Kidney tubule cell (primary cell): ENCODE data around the gene B3GNT5.

Source experiments
- DNase-seq: peaks from one replicate; pipeline ENCODE4 v3.0.0-alpha.2; 2018; ENCODE audit warnings: low spot score

The B3GNT5 gene, protein sequence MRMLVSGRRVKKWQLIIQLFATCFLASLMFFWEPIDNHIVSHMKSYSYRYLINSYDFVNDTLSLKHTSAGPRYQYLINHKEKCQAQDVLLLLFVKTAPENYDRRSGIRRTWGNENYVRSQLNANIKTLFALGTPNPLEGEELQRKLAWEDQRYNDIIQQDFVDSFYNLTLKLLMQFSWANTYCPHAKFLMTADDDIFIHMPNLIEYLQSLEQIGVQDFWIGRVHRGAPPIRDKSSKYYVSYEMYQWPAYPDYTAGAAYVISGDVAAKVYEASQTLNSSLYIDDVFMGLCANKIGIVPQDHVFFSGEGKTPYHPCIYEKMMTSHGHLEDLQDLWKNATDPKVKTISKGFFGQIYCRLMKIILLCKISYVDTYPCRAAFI

DNA sequence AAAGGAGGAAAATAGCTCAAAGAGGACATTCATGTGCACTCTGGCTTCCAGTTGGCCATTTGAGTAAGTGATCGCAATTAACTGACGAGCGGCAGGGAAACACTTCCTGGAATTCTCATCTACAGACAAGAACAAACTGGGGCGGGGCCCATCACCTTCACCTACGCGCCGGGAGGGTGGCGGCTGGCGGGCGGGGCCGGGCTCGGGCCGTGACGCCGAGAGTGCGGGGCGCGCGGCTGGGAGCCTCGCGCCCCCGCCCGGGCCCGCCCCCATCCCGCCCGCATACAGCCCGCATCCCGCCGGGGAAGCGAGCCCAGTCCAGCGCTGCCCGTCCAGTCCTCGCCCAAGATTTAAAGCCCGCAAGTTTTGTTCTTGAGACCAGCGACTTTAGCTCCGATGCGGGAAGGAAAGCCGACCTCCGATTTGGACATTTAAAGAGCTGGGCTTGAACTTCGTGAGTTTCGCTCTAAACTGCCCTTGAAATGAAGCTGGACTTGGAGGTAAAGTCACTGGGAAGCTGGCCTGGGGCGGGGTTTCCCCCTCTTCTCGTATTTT, at the start of gene B3GNT5:
Gene B3GNT5, plus strand, starts transcription at position 281 of the 555 bp plus-strand sequence. CDS start 16,546 bp downstream, outside the sequence.
- peak; percentile 80 for DNase-seq

DNA sequence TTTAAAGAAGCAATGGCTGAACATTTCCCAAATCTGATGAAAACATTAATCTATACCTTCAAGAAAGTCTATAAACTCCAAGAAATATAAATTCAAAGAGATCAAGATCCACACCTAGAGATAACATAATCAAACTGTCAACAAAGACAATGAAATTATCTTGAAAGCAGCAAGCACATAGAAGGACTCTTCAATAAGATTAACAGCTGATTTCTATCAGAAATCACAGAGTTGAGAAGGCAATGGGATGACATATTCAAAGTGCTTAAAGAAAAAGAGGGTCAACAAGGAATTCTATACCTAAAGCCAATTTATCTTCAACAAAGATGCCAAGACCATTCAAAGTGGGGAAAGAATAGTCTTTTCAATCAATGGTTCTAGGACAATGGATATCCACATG, 49.4 kb upstream of the B3GNT5 start:
- no peak for DNase-seq

DNA sequence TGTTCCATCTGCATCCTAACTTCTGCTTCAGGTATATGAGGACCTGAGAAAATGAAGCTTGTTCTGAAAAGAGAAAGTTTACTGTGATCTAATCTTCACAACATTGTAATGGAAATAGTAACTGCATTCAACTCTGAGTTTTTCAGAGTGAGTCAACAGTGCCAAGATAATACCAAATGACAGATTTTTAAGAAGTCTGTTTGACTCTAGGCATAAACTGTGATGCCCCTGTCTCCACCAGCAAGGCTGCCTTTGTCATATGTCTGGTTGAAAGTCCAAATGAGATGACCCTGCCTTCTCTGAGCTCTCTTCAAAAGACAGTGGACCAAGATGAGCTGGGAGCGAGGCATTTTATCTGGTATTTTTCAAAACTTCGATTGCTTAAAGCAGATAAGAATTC, 44.8 kb upstream of the B3GNT5 start:
- no peak for DNase-seq

DNA sequence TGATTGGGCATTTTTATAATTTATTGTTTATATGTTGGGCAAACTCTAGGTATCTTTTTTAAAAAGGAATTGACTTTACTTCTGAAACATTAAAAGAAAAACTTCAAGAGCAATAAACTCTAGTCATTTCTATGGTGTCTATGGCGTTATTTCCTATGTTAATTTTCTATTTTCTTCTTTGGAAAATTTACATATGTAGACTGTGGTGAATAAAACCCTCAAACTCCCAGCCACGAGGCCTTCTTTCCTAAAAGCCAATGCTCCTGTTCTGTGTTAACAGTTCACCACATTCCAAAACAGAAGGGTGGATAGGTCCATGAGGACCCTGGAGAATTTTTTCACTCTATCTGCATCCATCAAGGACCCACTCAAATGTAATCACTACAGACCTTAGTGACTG, 44.3 kb upstream of the B3GNT5 start:
- no peak for DNase-seq

DNA sequence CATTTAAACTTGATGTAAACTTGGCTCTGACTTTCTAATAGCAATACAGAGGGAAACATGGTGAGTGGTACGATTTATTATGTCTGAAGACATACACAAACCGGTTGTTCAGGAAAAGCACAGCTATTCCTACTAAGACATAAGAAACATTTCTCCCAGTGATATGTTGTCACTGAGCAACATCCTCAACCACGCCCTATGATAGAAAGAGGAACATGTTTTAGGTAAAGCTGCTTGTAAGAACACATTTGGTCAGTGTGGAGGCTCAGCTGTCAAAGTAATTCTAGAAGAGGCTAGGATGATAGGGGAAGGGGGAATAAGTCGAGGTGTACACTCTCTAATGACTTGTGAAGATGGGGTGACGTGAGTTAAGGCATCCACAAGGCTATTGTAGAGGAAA, 42.7 kb upstream of the B3GNT5 start:
- DNase-seq, result no peak

DNA sequence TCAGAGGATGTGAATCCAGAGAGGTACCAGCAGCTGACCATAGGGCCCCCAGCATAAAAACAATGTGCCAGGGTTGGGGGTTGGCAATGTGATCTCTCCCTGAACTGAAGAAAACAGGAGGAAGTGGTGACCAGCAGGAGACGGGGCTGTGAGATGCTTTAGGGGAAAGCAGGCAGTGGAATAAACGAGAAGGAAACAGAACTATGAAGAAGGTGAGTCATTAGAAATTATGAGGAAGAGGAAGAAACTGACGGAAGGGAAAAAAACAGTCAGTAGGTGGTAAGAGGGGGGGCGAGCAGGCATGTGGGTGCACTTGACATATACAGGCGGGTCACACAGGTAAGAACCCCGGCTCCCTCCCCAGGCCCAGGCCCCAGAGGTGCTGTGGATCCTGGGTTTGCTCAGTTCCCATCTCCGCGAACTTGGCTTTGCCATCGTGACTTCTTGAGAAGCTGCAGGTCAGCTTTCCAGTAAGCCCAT, 42.2 kb upstream of the B3GNT5 start:
- peak; percentile 49 for DNase-seq

DNA sequence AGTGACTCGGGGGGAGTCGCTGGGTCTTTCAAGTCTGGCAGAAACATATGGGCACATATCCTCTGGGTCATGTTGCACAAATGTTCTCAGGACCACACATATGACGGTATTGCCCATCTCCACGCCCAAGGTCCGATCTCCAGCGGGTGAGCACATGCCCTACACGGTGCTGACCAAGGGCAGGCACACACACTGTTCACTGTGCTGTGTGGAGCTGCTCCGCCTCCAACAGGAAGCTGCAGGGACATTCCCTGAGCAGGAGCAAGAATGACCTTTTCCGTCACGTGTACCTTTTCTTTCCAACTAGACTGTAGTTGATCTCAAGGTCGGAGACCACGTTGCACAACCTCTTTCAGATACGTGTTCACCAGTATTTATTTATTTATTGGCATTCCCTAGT, 41.7 kb upstream of the B3GNT5 start:
- peak; percentile 9 for DNase-seq

DNA sequence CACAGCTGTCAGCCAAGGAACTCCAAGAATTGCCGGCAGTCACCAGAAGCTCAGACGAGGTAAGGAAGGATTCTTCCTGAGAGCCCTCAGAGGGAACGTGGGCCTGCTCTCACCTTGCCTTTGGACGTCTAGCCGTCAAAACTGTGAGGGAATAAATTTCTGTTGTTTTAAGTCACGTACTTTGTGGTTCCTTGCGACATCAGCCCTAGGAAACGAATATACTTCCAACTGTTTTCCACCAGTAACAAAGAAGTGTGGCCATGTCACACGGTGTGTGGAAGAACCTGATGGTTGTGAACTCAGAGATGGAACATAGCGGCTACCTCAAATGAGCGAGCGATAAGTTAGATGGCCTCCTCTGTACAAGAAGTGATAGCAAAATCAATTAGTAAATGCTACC, 41.0 kb upstream of the B3GNT5 start:
- DNase-seq, result no peak

DNA sequence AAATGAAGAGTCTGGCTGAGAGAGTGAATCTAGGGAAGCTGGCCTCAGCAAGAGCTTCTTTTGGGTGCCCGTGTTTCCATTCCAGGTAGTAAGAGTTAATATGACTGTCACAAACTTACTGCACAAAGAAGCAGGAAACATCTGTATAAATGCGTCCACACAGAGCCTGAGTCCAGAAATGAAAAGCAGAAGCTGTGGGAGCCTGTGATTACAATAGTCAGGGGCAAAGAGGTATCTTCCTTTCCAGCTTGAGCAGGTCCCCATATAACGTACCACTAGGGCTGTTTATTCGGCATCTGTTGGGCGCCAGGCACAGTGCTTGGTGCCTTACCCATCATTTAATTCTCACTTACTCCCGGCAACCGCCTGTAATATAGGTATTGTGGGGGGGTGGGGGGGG, 40.5 kb upstream of the B3GNT5 start:
- DNase-seq, result no peak

DNA sequence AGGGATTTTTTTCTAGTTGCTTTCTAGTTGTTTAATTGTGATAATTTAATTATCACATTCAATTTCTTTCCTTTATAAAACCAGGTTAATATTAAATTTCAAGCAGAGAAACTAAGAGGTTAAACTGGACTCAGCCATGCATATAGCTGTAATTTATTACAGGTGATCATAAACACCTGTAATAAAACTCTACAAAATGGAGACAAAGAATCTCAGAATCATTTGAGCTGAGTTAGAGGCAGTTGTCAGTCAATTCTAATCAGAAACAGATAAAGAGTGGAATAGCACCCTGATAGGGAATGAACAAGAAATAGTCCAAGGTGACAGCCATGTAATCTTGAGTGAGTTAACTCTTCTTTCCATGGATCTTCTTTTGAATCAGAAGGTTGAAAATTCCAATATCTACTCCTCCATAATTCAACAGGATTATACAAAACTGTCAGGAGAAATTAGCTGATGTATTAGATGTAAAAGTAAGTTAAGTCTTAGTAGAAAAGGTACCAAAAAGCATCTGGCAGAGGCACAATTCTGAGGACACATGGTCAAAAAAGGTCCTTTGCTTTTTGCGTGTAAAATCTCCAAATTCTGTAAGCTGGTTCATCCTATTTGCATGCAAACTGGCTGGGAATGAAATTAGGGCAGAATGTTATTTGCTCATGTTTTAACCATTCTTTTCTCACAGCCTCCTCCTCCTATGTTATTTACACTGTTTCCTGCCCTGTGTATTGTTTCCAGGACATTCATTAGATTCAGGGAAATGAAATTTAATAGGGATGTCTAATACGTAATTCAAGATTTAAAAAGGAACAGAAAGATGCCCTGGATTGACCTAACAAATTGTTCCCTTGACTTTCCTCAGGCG, 39.4 kb upstream of the B3GNT5 start:
- DNase-seq, result no peak

DNA sequence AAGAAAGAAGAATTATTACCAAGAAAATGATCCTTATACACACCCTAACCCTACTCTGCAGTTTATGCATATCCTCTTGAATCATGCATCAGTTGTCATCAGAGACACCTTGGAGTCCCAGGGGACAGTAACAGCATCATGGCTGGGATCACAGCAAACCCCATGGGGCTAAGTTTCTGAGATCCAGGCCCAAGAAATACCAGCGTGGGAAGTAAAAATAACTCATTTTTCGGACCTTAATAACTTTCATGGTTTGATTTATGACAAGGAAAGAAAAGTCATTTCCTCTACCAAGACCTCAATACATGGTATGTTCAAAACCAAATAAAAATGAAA, 38.8 kb upstream of the B3GNT5 start:
- DNase-seq, result no peak

DNA sequence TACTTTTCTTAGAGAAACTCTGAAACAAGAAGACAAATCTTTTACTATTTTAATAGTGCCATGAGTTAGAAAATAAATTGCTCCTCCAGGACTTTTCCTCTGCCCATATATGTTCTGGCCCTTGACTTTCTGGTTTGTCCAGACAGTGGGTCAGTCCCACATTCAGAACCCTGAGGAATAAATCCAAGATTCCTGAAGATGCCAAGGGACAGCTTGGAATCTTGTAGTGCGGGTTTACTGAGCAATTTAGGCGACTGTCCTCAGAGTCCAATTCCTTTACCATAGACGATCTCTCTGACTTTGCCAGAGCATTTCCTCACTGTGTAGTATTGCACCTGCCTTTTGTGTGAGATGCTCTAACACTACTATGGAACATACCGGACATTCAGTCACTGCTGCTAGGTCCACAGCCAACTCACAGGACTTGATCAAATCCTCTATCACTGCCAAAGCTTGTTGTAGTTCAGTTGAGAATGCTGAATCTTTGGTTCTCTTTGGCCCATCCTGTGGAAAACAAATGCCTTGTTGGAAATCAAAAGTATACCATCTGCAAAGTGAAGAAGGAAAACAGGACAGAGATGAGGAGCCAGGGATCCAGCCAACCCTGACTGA, 37.4 kb upstream of the B3GNT5 start:
- DNase-seq, result no peak

DNA sequence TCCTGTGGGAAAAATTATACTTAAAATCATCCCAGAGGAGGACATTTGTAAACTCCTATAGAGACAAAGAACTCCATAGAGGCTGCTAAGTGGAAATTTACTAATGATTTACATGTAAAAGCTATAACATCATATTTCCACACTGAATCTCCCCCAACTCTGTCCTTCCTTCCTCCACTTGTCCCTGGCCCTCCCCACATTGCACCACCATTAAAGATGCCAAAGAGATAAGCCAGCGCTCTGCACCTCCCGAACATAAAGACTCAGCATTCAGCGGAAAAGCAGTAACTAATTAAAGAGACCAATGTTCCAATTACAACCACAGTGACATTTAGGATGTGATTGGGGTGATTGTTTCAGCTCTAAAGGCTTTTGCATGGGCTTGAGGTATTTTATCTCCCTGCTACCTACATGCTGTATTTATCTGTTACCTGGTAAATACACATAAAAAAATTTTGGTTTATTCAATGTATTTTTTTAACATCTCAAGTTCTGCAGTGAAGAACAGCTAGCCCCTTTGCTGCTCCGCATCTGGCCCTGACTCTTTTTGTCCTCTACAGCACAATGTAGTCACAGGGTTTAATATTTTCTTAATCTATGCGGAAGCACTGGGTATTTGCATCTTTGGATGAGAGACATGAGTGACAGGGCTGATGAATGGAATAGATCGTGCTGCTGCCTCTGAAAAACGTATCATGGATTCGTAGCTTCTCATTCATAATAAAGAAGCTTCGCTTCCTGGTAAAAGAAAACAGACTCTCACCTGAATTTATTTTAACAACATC, 35.3 kb upstream of the B3GNT5 start:
- DNase-seq, result no peak

DNA sequence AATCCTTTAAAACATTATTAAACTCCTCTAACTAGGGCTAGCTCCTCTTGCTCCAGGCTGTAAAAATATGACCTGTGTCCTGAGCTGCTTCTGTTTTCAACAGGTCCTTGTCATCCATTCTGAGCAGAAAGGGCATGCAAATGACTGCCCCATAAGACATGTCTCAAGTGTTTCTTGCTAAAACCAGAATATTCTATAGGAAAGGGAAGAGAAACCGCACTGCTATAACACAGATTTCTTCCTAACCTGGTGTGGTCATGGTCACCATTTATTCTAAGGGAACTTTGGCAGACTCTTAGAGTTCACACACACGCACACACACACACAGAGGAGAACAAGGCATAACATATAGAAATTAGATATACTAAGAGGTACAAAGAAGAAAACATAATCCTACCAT, 34.2 kb upstream of the B3GNT5 start:
- DNase-seq, result no peak

DNA sequence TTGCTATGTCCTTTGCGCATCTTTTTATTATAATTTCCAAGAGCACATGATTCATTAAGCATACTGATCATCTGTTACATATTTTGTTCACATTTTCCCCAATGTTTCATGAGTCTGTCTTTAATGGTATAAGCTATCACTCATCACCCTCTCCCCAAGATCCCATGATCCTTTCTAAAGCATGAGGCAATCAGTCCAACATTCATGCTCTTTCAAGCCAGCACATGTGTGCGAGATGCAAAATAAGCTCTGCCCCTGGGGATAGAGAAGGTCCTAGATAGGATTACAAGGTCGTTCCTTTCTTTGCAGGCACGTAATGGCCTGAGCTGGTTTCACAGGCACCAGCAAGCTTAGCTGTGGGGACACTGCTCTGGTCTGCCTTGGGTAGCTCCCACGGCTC, 32.2 kb upstream of the B3GNT5 start:
- no peak for DNase-seq

DNA sequence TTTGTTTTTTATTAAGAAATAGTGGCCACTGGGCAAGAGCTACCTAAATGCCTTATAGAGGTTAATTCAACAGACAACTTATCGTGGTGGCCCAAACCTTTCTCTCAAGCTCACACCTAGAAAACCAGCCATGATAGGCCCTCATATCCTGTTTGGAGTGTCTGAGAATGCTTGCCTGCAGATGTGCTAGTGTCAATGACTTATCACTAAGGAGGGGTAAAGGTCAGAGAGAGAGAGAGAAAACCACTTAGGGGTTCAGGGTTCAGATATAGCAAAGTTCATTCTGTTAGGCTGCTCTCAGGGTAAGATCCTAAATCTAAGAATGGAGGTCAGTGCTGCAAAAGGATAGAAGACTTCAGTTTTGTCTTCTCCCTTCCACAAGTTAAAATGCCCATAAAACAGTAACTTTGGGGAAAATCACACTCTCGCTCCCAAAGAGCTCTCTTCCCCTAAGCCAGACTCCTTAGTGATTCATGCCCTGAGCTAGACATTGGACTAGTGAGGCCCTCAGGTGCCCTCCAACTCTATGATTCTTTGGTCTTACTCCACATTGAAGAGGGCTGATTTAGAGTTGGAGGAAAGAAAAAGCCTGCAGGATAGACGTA, 30.3 kb upstream of the B3GNT5 start:
- DNase-seq, result no peak

DNA sequence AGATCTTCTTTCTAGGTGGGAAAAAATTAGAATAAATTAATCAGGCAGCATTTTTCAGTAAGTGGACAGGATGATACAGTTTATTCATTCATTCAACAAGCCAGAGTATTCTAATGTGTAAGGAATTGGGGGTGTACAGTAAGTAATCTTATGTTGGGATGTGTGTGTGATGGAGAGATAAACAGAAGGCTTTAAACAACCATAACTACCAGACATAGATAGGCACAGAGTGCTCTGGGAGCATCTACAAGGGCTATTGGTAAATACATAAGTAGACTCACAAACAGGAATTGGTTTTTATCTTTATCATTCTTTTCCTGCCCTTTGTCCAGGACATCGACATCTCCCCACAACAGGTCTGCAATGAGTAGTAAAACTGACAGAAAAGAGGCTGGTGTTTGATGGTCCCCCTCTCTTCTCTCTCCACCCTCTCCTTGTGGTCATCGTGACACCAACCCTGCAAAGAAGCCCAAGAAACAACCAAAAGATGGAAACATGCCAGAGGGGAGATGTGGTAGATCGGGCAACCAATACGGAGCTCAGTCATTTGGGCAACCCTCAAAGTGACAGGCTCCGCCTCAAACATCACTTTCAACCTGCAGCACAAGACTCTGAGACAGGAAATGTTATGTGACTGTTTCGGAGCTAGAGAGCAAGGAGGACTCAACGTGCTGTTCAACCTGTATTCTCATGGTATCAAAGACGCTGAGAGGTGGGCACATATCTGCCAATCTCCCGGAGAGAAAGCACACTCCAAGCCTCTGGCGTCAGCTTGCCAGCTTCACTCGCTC, 28.7 kb upstream of the B3GNT5 start:
- DNase-seq, result no peak

DNA sequence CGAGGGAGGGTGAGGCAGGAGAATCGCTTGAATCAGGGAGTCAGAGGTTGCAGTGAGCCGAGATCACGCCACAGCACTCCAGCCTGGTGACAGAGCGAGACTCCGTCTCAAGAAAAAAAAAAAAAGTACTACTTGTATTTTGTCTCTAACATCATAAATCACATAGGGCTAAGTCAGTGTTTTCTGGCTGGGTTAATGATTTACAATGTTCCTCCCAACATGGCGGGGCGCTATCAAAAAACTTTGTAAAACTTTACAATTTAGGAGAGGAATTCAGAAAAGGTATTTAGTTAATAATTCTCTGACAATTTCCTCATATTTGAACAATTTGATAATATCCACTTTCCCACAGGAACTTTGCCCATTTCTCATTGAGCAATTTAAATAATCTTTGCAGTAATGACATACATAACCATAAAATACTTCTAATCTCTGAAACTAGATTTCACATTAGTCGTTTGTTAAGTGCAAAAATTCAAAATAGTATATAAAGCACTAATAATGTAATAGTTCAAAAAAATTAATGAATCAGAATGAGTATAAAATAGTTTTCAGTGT, 26.6 kb upstream of the B3GNT5 start:
- DNase-seq, result peak; percentile 40

DNA sequence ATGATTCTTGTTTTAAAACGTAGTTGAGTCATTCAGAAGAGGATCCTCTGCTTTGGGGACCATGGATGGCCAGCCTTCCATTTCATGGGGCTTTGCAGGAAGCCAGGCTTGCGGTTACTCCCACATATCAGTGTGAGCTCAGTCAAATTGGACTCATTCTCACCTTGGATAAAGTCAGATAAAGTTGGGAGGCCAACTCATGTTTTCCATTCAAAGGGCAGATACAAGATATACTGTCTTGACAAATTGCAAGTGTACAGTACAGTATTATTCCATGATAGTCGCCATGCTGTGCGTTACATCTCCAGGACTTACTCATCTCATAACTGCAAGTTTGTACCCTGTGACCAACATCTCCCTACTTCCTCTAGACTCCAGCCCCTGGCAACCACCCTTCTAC, 25.5 kb upstream of the B3GNT5 start:
- DNase-seq, result no peak

DNA sequence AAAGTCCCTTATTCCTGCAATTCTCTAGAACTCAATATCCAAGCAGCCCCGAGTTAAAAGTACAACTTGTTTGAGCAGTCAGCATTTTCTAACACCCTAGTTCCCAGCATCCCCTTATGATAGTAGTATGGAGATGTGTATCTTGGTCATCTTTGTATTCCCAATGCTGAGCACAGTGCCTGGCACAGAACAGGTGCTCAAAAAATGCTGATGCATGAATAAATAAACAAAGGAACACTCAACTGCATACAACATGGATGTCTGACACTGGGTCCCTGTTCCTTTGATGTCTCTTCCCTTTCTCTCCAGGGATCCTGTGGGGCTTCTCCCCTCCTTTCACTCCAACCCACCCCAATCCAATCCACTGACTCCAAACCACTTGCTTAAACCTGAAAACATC, 23.9 kb upstream of the B3GNT5 start:
- DNase-seq, result no peak
